WERI-Rb-1 (cell line): ENCODE data around the gene KAZN.

ENCODE experiments used
- DNase-seq: peaks from one replicate; pipeline ENCODE4 v3.0.0-alpha.2; 2020
- H3K27ac ChIP-seq: fragments of 250-450 bp; sonication (Bioruptor Pico); 2 replicates; pipeline ENCODE4 v1.5.1; 2020; ENCODE audit warnings: mild to moderate bottlenecking, moderate library complexity
- H3K27me3 ChIP-seq: fragments of 250-450 bp; sonication (Bioruptor Pico); 2 replicates; pipeline ENCODE4 v1.5.1; 2021; ENCODE audit warnings: mild to moderate bottlenecking, low read depth, moderate library complexity; ENCODE audit not compliant: insufficient read depth, severe bottlenecking
- H3K36me3 ChIP-seq: fragments of 250-450 bp; sonication (Bioruptor Pico); 2 replicates; pipeline ENCODE4 v1.5.1; 2020; ENCODE audit warnings: mild to moderate bottlenecking, moderate library complexity
- H3K4me3 ChIP-seq: 2 replicates; pipeline ENCODE4 v1.5.1; 2011; ENCODE audit warnings: low read depth, mild to moderate bottlenecking, control low read depth, low read length
- H3K9me3 ChIP-seq: fragments of 250-450 bp; sonication (Bioruptor Pico); 2 replicates; pipeline ENCODE4 v1.5.1; 2021; ENCODE audit warnings: mild to moderate bottlenecking, moderate library complexity; ENCODE audit not compliant: severe bottlenecking
- CTCF ChIP-seq: IDR thresholded peaks from 2 replicates; pipeline ENCODE4 v1.5.1; 2011; ENCODE audit warnings: low read depth, mild to moderate bottlenecking, control low read depth, inconsistent platforms, low read length

The KAZN gene

GRCh38 chr1:14851760-14852159 is 253.3 kb downstream of the KAZN start:
- no peak overlapping the region for H3K4me3 ChIP-seq
- H3K36me3 ChIP-seq: no peaks in the 10 kb centered on the region
- no peak overlapping the region for H3K27ac ChIP-seq
- H3K9me3 ChIP-seq: no peaks in the 10 kb centered on the region
- no peak for DNase-seq
- peaks cover 21% of the 10 kb centered on the region for H3K27me3 ChIP-seq
- TF ChIP-seq CTCF: no peak

- no peak for DNase-seq
- TF ChIP-seq CTCF: no peak
Measured at GRCh38 chr1:14852291-14852690, 253.8 kb downstream of the KAZN start.

GRCh38 chr1:14853518-14853917 is 255.0 kb downstream of the KAZN start:
- Histone ChIP-seq H3K36me3 (no peaks in the 10 kb centered on the region), H3K27me3 (peaks cover 23% of the 10 kb centered on the region), H3K9me3 (no peaks in the 10 kb centered on the region), H3K4me3 (no peak overlapping the region), H3K27ac (no peak overlapping the region)
- TF ChIP-seq CTCF: no peak
- DNase-seq: no peak

More at GRCh38 chr1:14852291-14852690, 253.8 kb downstream of the KAZN start:
- Histone ChIP-seq H3K9me3 (no peaks in the 10 kb centered on the region), H3K27me3 (peaks cover 21% of the 10 kb centered on the region), H3K36me3 (no peaks in the 10 kb centered on the region), H3K27ac (no peak overlapping the region), H3K4me3 (no peak overlapping the region)

- no peak overlapping the region for H3K4me3 ChIP-seq
- no peak overlapping the region for H3K27ac ChIP-seq
- TF ChIP-seq CTCF: no peak
- no peaks in the 10 kb centered on the region for H3K9me3 ChIP-seq
- no peaks in the 10 kb centered on the region for H3K36me3 ChIP-seq
- DNase-seq: no peak
- H3K27me3 ChIP-seq: peaks cover 27% of the 10 kb centered on the region
Measured at GRCh38 chr1:14855268-14855667, 256.8 kb downstream of the KAZN start.

GRCh38 chr1:14855801-14856200 is 257.3 kb downstream of the KAZN start:
- TF ChIP-seq CTCF: no peak
- Histone ChIP-seq H3K36me3 (no peaks in the 10 kb centered on the region), H3K27me3 (peaks cover 27% of the 10 kb centered on the region), H3K9me3 (no peaks in the 10 kb centered on the region), H3K4me3 (no peak overlapping the region), H3K27ac (no peak overlapping the region)
- no peak for DNase-seq

- Histone ChIP-seq H3K9me3 (no peaks in the 10 kb centered on the region), H3K27me3 (peaks cover 26% of the 10 kb centered on the region), H3K4me3 (no peak overlapping the region), H3K27ac (no peak overlapping the region), H3K36me3 (no peaks in the 10 kb centered on the region)
- TF ChIP-seq CTCF: no peak
- no peak for DNase-seq
Measured at GRCh38 chr1:14857436-14858195, 259.1 kb downstream of the KAZN start.
